ENCODE data around the gene RPS6KA4.

Gene RPS6KA4

DNA sequence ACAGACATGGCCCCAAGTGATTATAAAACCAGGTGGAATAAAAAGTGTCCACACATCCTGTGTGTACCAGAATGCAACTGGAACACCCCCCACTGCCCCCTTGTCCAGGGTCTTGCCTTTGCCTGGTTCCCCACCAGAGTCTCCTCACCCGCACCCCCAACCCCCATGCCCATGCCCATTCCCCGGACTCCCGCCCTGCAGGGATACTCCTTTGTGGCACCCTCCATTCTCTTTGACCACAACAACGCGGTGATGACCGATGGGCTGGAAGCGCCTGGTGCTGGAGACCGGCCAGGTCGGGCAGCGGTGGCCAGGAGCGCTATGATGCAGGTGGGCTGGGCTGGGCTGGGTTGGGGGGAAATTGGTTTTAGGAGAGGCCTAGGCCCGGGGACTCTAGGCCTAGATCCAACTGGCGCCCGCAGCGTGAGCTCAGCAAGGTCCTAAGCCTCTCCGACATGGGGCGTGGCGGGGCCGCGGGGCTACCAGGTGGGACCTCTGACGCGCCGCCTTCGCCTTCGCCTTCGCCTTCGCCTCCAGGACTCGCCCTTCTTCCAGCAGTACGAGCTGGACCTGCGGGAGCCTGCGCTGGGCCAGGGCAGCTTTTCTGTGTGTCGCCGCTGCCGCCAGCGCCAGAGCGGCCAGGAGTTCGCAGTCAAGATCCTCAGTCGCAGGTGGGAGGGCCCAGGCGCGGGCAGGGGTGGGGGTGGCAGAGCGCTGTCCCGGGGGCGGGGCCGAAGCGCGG is 9.1 kb downstream of the RPS6KA4 start:
- DNase-seq (ENCODE audit: low spot score), result no peak

DNA sequence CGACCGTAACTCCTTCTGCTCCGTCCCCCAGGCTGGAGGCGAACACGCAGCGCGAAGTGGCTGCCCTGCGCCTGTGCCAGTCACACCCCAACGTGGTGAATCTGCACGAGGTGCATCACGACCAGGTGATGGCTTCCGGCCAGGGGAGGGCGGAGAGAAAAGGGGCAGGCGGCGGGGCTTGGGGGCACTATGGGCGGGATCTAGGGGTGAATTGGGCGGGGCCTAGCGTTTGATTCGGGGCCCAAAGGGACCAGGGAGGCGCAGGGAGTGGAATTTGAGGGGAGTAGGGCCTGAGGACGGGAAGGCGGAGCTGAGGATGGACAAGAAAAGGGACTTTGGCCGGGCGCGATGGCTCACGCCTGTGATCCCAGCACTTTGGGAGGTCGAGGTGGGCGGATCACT is 9.7 kb downstream of the RPS6KA4 start:
- DNase-seq (ENCODE audit: low spot score), result no peak

DNA sequence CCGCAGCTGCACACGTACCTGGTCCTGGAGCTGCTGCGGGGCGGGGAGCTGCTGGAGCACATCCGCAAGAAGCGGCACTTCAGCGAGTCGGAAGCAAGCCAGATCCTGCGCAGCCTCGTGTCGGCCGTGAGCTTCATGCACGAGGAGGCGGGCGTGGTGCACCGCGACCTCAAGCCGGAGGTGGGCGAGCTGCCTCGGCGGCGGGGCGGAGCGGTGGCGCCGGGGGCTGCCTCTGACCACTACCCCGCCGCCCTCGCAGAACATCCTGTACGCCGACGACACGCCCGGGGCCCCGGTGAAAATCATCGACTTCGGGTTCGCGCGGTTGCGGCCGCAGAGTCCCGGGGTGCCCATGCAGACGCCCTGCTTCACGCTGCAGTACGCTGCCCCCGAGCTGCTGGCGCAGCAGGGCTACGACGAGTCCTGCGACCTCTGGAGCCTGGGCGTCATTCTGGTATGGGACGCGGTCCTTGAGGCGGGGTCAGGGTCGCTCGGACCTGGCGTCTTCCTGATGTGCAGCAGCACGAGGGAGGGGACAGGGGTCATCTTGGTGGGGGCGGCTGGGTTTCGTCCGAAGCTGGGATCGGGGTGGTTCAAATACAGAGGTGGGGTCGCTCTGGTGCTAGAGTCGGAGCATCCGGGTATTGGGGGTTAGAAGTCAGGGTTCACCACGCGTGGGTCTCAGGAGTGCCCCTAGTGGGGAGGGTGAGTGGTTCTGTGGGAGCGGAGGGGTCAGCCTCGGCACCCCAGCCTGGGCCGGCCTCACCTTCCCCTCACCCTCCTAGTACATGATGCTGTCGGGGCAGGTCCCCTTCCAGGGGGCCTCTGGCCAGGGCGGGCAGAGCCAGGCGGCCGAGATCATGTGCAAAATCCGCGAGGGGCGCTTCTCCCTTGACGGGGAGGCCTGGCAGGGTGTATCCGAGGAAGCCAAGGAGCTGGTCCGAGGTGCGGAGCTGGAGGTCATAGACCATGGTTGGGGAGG is 10.8 kb downstream of the RPS6KA4 start:
- no peak for DNase-seq (ENCODE audit: low spot score)

DNA sequence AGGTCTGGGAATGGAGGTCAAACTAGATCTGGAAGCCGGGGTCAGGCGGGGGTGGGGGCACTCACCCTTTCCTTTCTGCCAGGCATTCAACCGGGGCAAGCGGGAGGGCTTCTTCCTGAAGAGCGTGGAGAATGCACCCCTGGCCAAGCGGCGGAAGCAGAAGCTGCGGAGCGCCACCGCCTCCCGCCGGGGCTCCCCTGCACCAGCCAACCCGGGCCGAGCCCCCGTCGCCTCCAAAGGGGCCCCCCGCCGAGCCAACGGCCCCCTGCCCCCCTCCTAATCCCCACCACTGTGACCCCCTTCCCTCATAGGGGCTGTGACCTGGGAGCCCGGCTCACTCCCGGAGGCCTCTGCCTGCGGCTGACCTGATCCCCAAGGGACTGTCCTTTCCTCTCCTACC is 12.2 kb downstream of the RPS6KA4 start:
- DNase-seq (ENCODE audit: low spot score), result no peak

DNA sequence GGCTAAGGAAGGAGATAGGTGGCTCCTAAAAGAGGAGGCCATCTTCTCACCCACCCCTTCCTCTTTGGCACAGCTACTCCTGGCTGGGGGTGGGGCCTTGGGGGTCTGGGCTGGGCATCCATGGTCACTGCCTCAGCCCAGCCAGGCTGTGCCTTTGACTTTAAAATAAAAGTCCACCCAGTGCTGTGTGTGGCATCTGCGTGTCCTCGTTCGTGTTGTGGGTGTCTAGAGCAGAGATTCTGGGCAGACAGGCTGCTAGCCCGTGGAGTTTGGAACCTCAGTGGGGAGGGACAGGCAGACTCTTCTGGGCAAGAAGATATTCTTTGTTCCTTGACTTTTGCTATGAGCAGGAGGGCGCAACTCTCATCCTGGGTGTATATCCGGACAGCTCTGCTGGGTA is 13.1 kb downstream of the RPS6KA4 start:
- DNase-seq (ENCODE audit: low spot score), result no peak

DNA sequence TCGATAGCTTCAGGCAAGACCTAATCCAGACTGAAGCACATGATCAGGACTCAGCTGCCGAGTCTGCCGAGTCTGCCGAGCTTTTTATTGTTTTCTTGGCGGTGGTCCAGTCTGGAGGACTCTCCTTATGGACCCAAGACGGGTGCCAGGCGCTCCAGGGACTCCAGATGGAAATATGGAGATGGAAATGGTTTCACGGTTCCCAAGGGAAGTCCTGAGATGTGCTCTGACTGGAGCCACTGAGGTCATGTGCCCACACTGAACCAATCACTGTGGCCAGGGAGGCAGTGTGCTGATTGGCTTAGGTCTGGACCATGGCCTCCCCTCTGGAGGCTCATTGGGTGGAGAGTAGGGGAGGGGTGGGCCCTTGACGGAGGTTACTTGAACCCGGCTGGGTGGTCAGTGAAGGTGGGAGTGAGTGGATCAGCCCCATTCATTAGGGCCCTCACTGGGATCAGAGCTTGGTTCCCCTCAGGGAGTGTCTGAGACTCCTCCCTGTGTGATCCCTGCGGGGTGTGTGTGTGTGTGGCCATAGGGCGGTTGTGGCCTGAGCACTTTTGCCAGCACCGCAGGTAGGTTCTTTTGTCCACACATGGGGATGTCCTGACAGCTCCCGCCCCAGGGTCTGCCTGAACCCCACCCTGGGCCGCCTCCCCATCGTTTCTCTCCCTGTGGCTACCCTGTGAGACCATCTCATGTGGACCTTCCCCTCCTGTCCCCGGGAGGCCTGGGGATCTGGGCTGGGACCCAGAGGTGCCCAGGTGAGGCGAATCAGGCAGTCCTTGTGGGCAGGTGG is 14.0 kb downstream of the RPS6KA4 start:
- peak; percentile 68 for DNase-seq (ENCODE audit: low spot score)

DNA sequence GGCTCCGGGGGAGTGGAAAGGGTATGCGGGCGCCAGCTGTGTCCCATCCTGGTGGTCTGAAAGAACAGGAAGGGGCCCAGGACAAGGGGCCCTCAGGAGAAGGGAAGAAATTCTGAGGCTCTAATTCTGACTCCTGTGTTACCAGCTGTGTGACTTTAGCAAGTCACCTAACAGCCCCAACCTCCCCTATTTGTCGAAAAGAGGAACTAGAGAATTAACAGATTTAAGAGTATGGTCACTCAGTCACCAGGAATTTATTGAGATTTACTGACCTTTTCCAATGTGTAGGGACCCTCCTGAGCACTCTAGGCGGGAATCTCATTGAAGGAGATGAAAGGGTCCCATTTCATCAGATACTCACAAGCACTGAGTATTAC is 14.6 kb downstream of the RPS6KA4 start:
- no peak for DNase-seq (ENCODE audit: low spot score)

DNA sequence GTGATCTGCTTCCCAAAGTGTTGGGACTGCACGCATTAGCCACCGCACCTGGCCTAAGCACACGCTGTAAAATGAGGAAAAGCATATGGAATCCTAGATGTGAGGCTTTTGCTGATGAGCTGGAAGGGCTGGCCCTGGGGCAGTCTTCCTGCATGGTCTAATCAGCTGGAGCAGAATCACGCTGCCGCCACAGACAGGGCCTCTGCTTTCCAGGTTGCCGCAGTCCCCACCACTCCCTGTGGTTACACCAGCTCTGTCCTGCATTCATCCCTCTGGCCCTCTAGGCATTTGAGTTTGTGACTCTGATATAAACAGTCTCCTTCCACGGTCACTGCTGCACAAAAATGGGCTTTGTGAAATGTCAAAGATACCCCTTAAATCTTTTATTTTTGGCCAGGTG is 17.1 kb downstream of the RPS6KA4 start:
- DNase-seq (ENCODE audit: low spot score), result no peak

DNA sequence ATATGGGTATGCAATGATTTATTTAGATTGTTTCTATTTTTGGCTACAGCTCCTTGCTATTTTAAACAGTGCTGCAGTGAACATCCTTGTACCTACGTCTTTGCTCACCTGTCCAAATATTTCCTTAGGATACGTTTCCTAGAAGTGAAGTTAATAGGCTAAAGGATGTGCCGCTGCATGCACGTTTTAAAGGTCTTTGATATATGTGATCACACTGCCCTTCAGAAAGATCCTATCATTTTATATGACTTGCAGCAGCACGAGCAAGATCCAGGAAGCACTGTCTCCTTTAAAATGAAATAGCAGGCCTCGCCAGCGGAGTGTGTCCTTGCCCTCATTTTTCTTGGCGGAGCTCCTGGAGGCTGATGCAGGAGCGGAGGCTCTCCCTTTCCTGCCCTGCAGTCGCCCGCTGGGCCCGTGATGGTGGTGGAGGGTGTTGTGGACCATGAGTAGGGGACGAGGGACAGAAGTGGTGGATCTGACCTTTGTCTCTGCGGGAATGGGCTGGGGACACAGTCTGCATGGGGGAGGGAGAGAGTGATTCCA is 19.4 kb downstream of the RPS6KA4 start:
- DNase-seq (ENCODE audit: low spot score), result no peak

DNA sequence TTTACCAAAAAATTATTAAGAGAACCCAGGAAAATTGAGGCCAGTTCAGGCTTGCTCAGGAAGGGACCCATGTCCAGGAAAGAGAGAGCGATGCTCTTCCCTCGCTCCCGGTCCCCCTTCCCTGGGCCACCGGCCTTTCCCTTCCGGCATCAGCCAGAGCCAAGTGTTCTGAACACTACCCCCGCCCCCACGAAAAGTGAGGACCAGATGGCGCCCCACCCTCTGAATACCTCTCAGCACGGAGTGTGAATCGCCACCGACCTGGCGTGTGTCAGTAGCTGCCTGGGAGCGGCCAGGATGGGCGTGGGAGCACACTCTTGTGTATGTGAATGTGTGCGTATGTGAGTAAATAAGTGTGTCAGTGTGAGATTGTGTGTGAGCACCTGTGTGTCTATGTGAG is 20.2 kb downstream of the RPS6KA4 start:
- no peak for DNase-seq (ENCODE audit: low spot score)

DNA sequence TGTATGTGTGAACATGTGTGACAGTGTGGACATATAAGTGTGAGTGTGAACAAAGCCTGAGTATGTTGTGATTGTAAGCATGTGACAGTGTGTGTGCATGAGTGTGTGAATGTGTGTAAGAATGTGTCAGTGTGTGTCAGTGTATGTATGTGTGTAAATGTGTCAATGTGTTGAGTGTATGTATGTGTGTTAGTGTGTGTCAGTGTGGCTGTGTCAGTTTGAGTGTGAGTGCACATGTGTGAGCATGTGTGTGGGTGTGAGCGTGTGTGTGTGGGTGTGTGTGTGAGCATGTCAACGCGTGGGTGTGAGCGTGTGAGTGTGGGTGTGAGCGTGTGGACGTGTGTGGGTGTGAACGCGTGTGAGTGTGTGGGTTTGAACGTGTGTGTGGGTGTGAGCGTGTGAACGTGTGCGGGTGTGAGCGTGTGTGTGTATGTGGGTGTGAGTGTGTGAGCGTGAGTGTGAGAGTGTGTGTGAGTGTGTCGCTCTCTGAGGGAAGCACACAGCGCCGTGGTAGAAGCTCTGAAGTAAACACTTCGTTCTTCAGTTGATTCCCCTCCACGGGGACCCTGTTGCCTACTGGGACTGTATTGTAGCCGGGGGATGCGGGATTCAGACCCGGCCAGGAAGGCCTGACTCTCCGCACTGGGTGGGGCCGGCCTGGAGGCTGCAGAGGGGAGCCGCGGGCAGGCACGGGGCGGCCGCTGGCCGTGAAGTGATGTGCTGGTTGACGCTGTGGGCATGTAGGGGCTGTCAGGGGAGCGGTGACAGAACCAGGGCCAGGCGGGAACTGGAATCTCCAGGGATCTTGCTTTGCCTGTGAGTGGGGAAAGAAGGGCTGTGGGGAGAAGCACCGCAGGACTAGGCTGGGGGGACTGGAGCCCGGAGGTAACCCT is 21.1 kb downstream of the RPS6KA4 start:
- no peak for DNase-seq (ENCODE audit: low spot score)

DNA sequence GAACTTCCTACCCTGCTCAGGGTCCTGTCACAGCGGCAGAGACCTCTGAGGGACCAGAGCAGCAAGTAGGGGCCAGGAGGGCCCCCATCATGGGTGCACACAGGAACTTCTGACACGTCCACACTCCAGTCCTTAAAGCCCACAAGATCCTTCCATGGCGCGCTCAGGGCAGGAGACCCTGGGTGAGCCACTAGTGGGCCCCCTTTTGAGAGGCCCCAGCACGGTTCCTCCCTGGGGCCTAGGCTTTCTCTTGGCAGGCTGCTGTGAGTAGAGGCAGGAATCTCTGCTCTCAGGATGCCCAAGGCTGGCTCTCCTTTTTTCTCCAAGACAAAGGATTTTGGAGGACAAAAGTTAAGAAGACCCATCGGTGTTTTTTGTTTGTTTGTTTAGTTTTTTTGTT is 22.4 kb downstream of the RPS6KA4 start:
- no peak for DNase-seq (ENCODE audit: low spot score)

DNA sequence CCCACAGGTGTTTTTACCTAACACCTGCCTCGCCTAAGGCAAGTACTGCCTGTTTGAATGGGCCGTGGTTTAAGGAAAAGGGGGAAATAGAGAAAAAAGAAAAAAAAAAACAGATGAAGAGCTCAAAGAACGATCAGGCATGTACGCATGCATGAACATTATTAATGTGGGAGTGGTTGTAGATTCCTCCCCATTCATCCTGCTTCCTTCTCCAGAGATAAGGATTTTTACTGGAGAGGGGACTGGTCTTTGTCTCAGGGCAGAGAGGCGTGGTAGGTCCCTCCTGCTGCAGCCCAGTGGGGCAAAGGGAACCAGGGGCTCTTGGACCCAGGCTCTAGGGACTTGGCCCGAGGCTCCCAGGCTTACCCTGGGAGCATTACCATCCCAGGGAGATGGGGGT is 23.1 kb downstream of the RPS6KA4 start:
- no peak for DNase-seq (ENCODE audit: low spot score)

DNA sequence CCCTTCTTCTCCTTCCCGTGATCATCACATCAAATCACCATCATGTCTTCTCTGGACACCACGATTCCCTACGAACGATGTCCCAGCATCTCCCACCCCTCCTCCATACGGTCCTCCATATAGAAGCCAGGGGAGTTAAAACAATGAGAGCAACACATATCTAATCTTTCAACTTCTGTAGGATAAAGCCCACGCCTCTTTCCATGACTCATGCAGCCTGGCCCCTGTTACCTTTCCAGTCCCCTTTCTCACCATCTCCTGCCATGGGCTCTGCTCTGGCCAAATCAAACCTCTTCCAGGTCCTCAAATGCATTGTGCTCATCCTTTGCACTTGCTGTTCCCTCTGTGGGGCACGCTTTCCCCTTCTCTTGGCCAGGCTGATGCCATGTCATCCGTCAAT is 23.6 kb downstream of the RPS6KA4 start:
- no peak for DNase-seq (ENCODE audit: low spot score)

DNA sequence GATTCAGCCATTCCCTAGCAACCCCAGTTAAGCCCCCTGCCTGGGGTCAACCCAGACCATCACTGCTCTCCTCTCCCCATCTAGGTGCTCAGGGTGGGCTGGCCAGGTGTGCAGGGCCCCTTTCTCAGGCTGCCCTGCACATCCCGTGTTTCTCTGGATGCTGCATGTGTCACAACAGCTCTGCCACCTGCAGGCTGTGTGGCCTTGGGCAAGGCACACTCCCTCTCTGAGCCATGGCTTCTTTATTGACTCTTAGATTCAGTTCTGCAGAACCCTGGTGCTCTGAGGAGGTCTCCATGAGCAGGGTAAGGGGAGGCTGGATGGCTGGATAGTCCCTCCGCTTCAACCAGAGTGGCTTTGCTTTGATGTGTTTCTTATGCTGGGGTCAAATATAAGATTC is 24.6 kb downstream of the RPS6KA4 start:
- no peak for DNase-seq (ENCODE audit: low spot score)

DNA sequence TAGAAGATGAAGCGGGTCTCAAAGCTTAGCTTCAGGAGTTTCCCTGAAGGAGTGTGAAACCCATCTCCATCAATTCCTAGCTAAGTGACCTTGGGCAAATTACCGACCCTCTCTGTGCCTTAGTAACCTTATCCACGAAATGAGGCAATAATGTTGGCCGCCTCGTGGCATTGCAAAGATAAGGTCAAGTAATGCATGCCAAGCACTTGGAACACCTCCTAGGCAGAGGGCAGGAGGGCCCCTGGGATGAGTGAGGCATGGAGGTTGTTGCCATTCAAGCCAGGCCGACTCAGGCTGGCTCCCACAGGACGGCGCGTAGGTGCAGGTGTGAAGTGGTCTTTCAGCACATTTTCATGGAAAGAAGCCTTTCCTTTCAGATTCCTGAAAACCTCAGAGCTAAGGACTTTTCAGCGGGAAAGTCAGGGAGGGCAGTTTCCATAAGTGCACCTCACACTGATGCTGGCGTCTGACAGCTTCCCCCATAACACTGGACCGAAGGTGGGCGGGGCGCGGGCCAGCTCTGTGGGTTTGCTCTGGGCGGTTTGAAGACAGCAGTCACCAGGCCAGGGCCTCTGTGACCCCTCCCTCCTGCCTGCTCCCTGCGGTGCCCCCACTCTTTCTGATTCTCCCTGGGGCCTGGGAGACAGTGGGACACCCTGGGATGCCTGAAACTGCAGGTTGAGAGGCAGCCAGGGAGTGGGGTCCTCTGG is 25.2 kb downstream of the RPS6KA4 start:
- DNase-seq (ENCODE audit: low spot score), result no peak

DNA sequence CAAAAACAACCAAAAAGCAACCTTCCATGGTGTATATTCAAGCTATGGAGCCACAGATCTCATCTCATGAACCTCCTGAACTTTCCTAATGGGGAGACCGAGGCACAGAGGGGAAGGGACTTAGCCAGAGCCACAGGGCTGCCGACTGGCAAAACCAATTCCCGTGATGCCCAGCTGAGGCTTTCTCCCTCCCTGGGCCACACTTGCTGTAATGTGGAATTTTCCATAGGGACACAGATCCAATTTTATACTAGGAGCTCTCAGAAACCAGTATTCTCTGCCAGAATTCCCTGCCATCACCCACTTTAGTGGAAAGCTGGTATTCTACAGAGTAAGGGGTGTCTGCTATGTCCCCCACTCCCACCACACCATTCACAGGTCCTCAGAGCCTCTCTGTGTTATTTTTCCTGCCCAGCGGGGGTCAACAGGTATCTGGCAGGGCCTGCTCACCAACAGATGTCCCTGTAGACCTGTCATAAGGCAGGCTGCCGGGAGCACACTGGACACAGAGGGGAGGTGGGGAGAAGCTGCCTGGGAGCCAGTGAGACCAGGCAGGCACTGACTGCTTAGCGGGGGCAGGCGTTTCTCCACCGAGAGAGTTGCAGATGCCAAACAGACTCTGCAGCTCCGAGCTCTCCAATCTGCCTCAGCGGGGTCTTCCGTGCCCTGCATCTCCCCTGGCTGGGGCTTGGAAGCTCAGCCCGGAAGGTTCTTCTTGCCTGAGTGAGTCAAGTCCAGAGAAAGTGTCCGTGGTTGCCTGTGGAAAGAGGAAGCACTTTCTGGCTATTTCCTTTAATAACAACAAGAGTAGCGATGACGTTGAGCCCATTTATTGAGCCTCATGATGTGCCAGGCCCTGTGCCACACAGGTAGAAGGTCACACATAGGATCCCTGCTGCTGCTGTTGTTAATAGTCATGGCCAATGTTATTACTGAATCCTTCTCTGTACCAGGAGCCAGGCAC is 26.3 kb downstream of the RPS6KA4 start:
- peak; percentile 40 for DNase-seq (ENCODE audit: low spot score)

DNA sequence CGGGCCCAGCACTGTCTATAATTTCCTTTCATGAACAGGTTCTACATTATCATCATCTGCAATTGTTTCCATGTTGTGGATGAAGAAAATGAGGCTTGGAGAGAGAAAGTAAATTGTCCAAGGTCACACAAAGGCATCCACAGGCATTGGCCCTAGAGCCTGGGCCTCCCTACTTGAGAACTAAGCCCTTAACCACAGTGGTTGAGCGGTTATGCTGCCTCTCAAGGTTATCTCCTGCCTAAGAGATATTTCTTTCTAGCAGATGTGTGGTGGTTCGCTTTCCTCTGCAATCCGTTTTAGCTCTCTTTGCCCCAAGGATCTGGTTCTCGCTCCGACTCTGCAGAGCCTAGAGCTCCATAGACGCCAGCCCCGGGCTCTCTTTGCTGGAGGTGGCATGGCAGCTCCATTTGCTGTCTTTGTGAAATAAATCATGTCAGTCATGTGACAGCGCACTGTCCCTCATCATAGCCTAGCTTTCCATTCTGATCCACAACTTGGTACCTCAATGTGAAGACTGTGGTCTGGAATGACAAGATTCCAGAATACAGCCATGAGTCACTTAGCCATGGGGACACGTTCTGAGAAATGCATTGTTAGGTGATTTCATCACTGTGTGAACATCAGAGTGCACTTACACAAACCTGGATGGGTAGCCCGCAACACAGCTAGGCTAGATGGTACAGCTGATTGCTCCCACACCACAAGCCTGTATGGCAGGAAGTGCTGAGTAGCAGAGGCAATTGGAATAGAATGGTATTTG is 27.2 kb downstream of the RPS6KA4 start:
- no peak for DNase-seq (ENCODE audit: low spot score)

DNA sequence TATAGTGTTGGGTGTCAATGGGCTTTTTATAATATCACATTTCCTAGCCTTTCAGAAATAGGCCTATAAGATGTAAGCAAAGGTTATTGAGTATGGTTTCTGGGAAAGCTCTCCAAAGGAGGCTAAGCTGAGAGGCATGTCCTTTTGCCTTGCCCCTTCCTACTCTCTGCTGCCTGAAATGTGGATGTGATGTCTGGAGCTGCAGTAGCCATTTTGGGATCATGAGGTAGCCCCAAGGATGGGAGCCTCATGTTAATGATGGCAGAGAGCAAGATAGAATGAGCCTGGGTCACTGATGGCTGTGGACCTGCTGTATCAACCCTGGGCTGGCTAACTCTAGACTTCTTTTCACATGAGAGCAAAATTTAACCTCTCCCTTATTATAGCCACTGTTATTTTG is 29.0 kb downstream of the RPS6KA4 start:
- DNase-seq (ENCODE audit: low spot score), result no peak
